H1 (cell line): ENCODE data around the gene TMEM163. TPM values are rescaled to one million over a fixed set of nuclear protein-coding genes. Genes with fewer than 3 reads are reported as not detected.

Experiments used
- CTCF ChIA-PET: fragments of 300-600 bp; sonication (Branson Sonifier 250); formaldehyde crosslinking; loops from one replicate; lab custom pipeline; 2021; ENCODE audit not compliant: partially characterized antibody; lab: Charles Lee
- POLR2A ChIA-PET: fragments of 300-600 bp; sonication (Branson Sonifier 250); formaldehyde crosslinking; loops from one replicate; lab custom pipeline; 2021; ENCODE audit warnings: inconsistent platforms; ENCODE audit not compliant: partially characterized antibody; lab: Charles Lee
- DNase-seq, 2 experiments: peaks; one replicate each; pipeline versions ENCODE4 v3.0.0 to v3.0.0-alpha.2; 2010 to 2022; ENCODE audit warnings: low spot score in 2 of 2, low read depth in 1 of 2, mixed read lengths in 1 of 2
- FAIRE-seq: peaks from 2 replicates; lab custom pipeline; 2011; peaks lifted over from hg19 to GRCh38; lab: Jason Lieb, UNC
- H2AFZ ChIP-seq: 2 replicates; pipeline ENCODE4 v1.8.1; 2012; ENCODE audit warnings: low read length, inconsistent platforms
- H2AK5ac ChIP-seq: 2 replicates; pipeline ENCODE4 v1.6.1; 2013; ENCODE audit warnings: low read depth, low read length
- H2BK120ac ChIP-seq: replicated peaks from 2 replicates; pipeline ENCODE3; 2013; ENCODE audit warnings: low read depth, low read length, inconsistent platforms
- H2BK12ac ChIP-seq: 2 replicates; pipeline ENCODE4 v1.6.1; 2013; ENCODE audit warnings: low read depth, low read length
- H2BK15ac ChIP-seq: 2 replicates; pipeline ENCODE4 v1.6.1; 2013; ENCODE audit warnings: low read length
- H2BK20ac ChIP-seq: 2 replicates; pipeline ENCODE4 v1.6.1; 2013; ENCODE audit warnings: low read length
- H2BK5ac ChIP-seq: 2 replicates; pipeline ENCODE4 v1.6.1; 2013; ENCODE audit warnings: low read depth, low read length
- H3K14ac ChIP-seq: 2 replicates; pipeline ENCODE4 v1.6.1; 2013; ENCODE audit warnings: inconsistent platforms; ENCODE audit not compliant: insufficient read length
- H3K18ac ChIP-seq: 2 replicates; pipeline ENCODE4 v1.6.1; 2013; ENCODE audit warnings: low read length; ENCODE audit errors: extremely low read depth
- H3K23ac ChIP-seq: 2 replicates; pipeline ENCODE4 v1.6.1; 2013; ENCODE audit warnings: inconsistent platforms; ENCODE audit not compliant: insufficient read length
- H3K23me2 ChIP-seq: 2 replicates; pipeline ENCODE4 v1.6.1; 2013; ENCODE audit warnings: low read depth, low read length
- H3K27ac ChIP-seq: 2 replicates; pipeline ENCODE4 v1.6.1; 2011; ENCODE audit warnings: low read depth, low read length, inconsistent platforms
- H3K27me3 ChIP-seq, 4 experiments: replicated peaks in 1 of 4; 1 replicate in 1 of 4; 2 replicates in 3 of 4; pipeline versions ENCODE4 v1.6.1 to v1.8.1; 2011 to 2013; ENCODE audit warnings: low read length in 3 of 4, mild to moderate bottlenecking in 3 of 4, inconsistent platforms in 2 of 4, mixed read lengths in 2 of 4, moderate library complexity in 1 of 4; ENCODE audit not compliant: control insufficient read depth in 3 of 4, insufficient read depth in 3 of 4; ENCODE audit errors: extremely low read depth in 1 of 4
- H3K36me3 ChIP-seq, 4 experiments: 2 replicates each; pipeline versions ENCODE4 v1.6.1 to v1.8.1; 2011 to 2013; ENCODE audit warnings: mild to moderate bottlenecking in 4 of 4, low read length in 3 of 4, moderate library complexity in 2 of 4, control low read depth in 1 of 4, inconsistent platforms in 1 of 4; ENCODE audit not compliant: insufficient read depth in 4 of 4, control insufficient read depth in 2 of 4
- H3K4ac ChIP-seq: replicated peaks from 2 replicates; pipeline ENCODE3; 2013; ENCODE audit warnings: low read length, low read depth, mixed read lengths, inconsistent platforms; ENCODE audit not compliant: insufficient read length
- H3K4me1 ChIP-seq, 4 experiments: replicated peaks in 1 of 4; 1 replicate in 1 of 4; 2 replicates in 3 of 4; pipeline versions ENCODE4 v1.6.1 to v1.8.1; 2011 to 2013; ENCODE audit warnings: low read length in 3 of 4, inconsistent platforms in 2 of 4, mixed read lengths in 1 of 4; ENCODE audit not compliant: insufficient read depth in 4 of 4, control insufficient read depth in 3 of 4
- H3K4me2 ChIP-seq, 2 experiments: 2 replicates each; pipeline versions ENCODE4 v1.6.1 to v1.8.1; 2011 to 2013; ENCODE audit warnings: low read depth in 2 of 2, low read length in 2 of 2, control low read depth in 1 of 2, inconsistent platforms in 1 of 2, mild to moderate bottlenecking in 1 of 2; ENCODE audit not compliant: insufficient read depth in 1 of 2
- H3K4me3 ChIP-seq, 4 experiments: fragments of 200-600, 300-600 bp in 1 of 4; sonication (generic), shearing (Covaris generic), sonication (Bioruptor Twin) in 1 of 4; 2 replicates each; pipeline versions ENCODE4 v1.5.1 to v1.8.1; 2011 to 2016; ENCODE audit warnings: low read length in 4 of 4, low read depth in 3 of 4, control low read depth in 2 of 4, inconsistent platforms in 2 of 4, mild to moderate bottlenecking in 2 of 4, mixed read lengths in 1 of 4, moderate library complexity in 1 of 4; ENCODE audit not compliant: insufficient read depth in 2 of 4; ENCODE audit errors: extremely low read depth in 1 of 4
- H3K56ac ChIP-seq: replicated peaks from 2 replicates; pipeline ENCODE3; 2013; ENCODE audit warnings: low read depth, mild to moderate bottlenecking, mixed read lengths, low read length, inconsistent platforms; ENCODE audit not compliant: insufficient read length
- H3K79me1 ChIP-seq: 2 replicates; pipeline ENCODE4 v1.6.1; 2013; ENCODE audit warnings: low read depth, low read length, control low read depth
- H3K79me2 ChIP-seq, 2 experiments: 2 replicates each; pipeline versions ENCODE4 v1.6.1 to v1.8.1; 2012 to 2013; ENCODE audit warnings: low read length in 2 of 2, mild to moderate bottlenecking in 2 of 2, inconsistent platforms in 1 of 2; ENCODE audit not compliant: insufficient read depth in 2 of 2, control insufficient read depth in 1 of 2
- H3K9ac ChIP-seq, 4 experiments: replicated peaks in 1 of 4; 1 replicate in 1 of 4; 2 replicates in 3 of 4; pipeline versions ENCODE4 v1.6.1 to v1.8.1; 2011 to 2013; ENCODE audit warnings: low read depth in 3 of 4, low read length in 3 of 4, control low read depth in 2 of 4, mild to moderate bottlenecking in 2 of 4, moderate library complexity in 2 of 4, inconsistent platforms in 1 of 4; ENCODE audit errors: extremely low read depth in 1 of 4
- H3K9me3 ChIP-seq, 2 experiments: 2 replicates each; pipeline versions ENCODE4 v1.6.1 to v1.8.1; 2012 to 2013; ENCODE audit warnings: mild to moderate bottlenecking in 2 of 2, moderate library complexity in 2 of 2, control low read depth in 1 of 2, inconsistent platforms in 1 of 2, low read depth in 1 of 2, low read length in 1 of 2, mixed read lengths in 1 of 2; ENCODE audit not compliant: insufficient read depth in 2 of 2
- H4K20me1 ChIP-seq, 2 experiments: replicated peaks in 1 of 2; 2 replicates each; pipeline versions ENCODE3 to v1.8.1; 2011 to 2013; ENCODE audit warnings: inconsistent platforms in 2 of 2, low read length in 2 of 2, mild to moderate bottlenecking in 1 of 2; ENCODE audit not compliant: insufficient read depth in 2 of 2, control insufficient read depth in 1 of 2
- H4K5ac ChIP-seq: 2 replicates; pipeline ENCODE4 v1.6.1; 2013; ENCODE audit warnings: low read length, low read depth, mixed read lengths, inconsistent platforms; ENCODE audit not compliant: insufficient read length
- H4K8ac ChIP-seq: 2 replicates; pipeline ENCODE4 v1.8.0; 2013; ENCODE audit warnings: mild to moderate bottlenecking, moderate library complexity, low read length, inconsistent platforms; ENCODE audit not compliant: insufficient read depth; ENCODE audit errors: extremely low read depth
- H4K91ac ChIP-seq: replicated peaks from 2 replicates; pipeline ENCODE3; 2013; ENCODE audit warnings: low read length, mixed read lengths, inconsistent platforms; ENCODE audit not compliant: insufficient read length
- CBX5 ChIP-seq: fragments of 300-800, 300-1000 bp; sonication (generic); IDR thresholded peaks from 2 replicates; pipeline ENCODE4 v1.7.1; 2016; ENCODE audit warnings: antibody characterized with exemption, low read length, low read depth
- CBX8 ChIP-seq: fragments of 300-800, 300-1000 bp; sonication (generic); IDR thresholded peaks from 2 replicates; pipeline ENCODE4 v1.7.1; 2016; ENCODE audit warnings: low read depth, low read length, borderline replicate concordance
- CHD2 ChIP-seq: IDR thresholded peaks from 2 replicates; pipeline ENCODE4 v1.6.1; 2012; ENCODE audit warnings: low read length, improper control_type of control experiment
- FOSL1 ChIP-seq: IDR thresholded peaks from 2 replicates; pipeline ENCODE4 v1.6.1; 2011; ENCODE audit warnings: mild to moderate bottlenecking, low read depth, low read length, moderate library complexity; ENCODE audit not compliant: insufficient read depth
- KDM5A ChIP-seq: fragments of 200-600 bp; IDR thresholded peaks from 2 replicates; pipeline ENCODE4 v1.7.1; 2012; ENCODE audit warnings: mild to moderate bottlenecking, low read length, inconsistent platforms, mixed read lengths
- POU5F1 ChIP-seq: IDR thresholded peaks from 2 replicates; pipeline ENCODE4 v1.6.1; 2011; ENCODE audit warnings: low read depth, mild to moderate bottlenecking, low read length, moderate library complexity
- RAD21 ChIP-seq, 2 experiments: IDR thresholded peaks in 1 of 2; conservative IDR thresholded peaks in 1 of 2; 2 replicates each; pipeline ENCODE4 v1.6.1; 2011; ENCODE audit warnings: low read depth in 2 of 2, low read length in 2 of 2, improper control_type of control experiment in 1 of 2, inconsistent platforms in 1 of 2, mild to moderate bottlenecking in 1 of 2, moderate library complexity in 1 of 2
- RFX5 ChIP-seq: IDR thresholded peaks from 2 replicates; pipeline ENCODE4 v1.6.1; 2011; ENCODE audit warnings: low read depth, low read length, improper control_type of control experiment, borderline replicate concordance
- WGBS, 2 experiments: shearing (Covaris generic) in 1 of 2; methylation state at CpG; one replicate each; pipeline versions ENCODE4 v1.1.6 to v1.1.7; 2013 to 2015; ENCODE audit warnings: low lambda C conversion rate in 2 of 2, mixed read lengths in 2 of 2, inconsistent platforms in 1 of 2, low coverage in 1 of 2, missing lambda C conversion rate in 1 of 2; ENCODE audit not compliant: insufficient replicate concordance in 2 of 2, insufficient coverage in 1 of 2, insufficient read length in 1 of 2; ENCODE audit errors: extremely low coverage in 1 of 2, missing lambda C conversion rate in 1 of 2; 5-methylcytosine and 5-hydroxymethylcytosine counted together
- polyA plus RNA-seq, 7 experiments: library from polyadenylated mRNA; depleted of rRNA in 3 of 7; stranded (reverse) in 5 of 7; unstranded in 2 of 7; fragments of >200 nt in 5 of 7; fragments of 200-250 nt in 2 of 7; gene quantifications; 1 replicate in 5 of 7; 2 replicates in 1 of 7; 4 replicates in 1 of 7; pipeline versions ENCODE4 v1.2.1 to v1.2.3, GENCODE V29; 2011 to 2013; ENCODE audit warnings: missing spikeins in 2 of 7, mixed read lengths in 2 of 7
- total RNA-seq: library from RNA; stranded (reverse); fragmentation: NEBNext Ultra II Directional; extraction: Animal tissue kit (Norgen Biotek cat#: 25700); gene quantifications from 2 replicates; pipeline ENCODE4 v1.2.1, GENCODE V29; 2021

TMEM163 gene
- total and polyA plus RNA-seq, 2 of the 8 experiments (the other 6 are each of a cell fraction or from before 2014, with no cell fraction given) = 2.8 to 3.2 TPM

- H3K79me2 ChIP-seq = no peaks in the 10 kb centered on the region
- H3K18ac ChIP-seq = no peak overlapping the region
- H3K23me2 ChIP-seq = no peaks in the 10 kb centered on the region
- no peak overlapping the region for H3K4me3 ChIP-seq
- no peak overlapping the region for H2BK120ac ChIP-seq
- no peak overlapping the region for H2BK5ac ChIP-seq
- peaks cover 0 to 8% (median 0%) of the 10 kb centered on the region in 4 experiments; a peak in 1 of 7 replicates for H3K4me1 ChIP-seq
- no peak overlapping the region for H3K4ac ChIP-seq
- H2BK15ac ChIP-seq = no peak overlapping the region
- H4K8ac ChIP-seq = no peak overlapping the region
- no peaks in the 10 kb centered on the region for H3K9me3 ChIP-seq
- H3K27me3 ChIP-seq = no peaks in the 10 kb centered on the region
- no peak overlapping the region for H3K14ac ChIP-seq
- ChIA-PET CTCF (interaction anchor here (0.7 to 1.8 kb wide), 3 partner anchors 34 to 245 kb away, joined by 3 to 13 read pairs (median 7); no protein-coding TSS in a partner anchor), POLR2A (no interaction called here)
- H4K5ac ChIP-seq = no peak overlapping the region
- no peak overlapping the region for H3K23ac ChIP-seq
- H3K27ac ChIP-seq = no peak overlapping the region
- H2BK12ac ChIP-seq = no peak overlapping the region
- H3K36me3 ChIP-seq = peaks cover 0 to 5% (median 0%) of the 10 kb centered on the region in 4 experiments; a peak in 1 of 8 replicates
- no peak overlapping the region for H2AFZ ChIP-seq
- H2AK5ac ChIP-seq = no peak overlapping the region
- H4K91ac ChIP-seq = no peak overlapping the region
- DNase-seq (no peak), FAIRE-seq (no peak)
- no peaks in the 10 kb centered on the region for H3K79me1 ChIP-seq
- no peak overlapping the region for H2BK20ac ChIP-seq
- no peak overlapping the region for H3K56ac ChIP-seq
- 93% methylated on average over 2 of the region's 2 CpGs; no CpG with 5 or more reads in 1 of the 2 experiments for WGBS, 2 experiments
- H3K9ac ChIP-seq = no peak overlapping the region
- peaks cover 0 to 2% of the 10 kb centered on the region in 2 experiments for H4K20me1 ChIP-seq
- H3K4me2 ChIP-seq = no peak overlapping the region
- no peak for TF ChIP-seq CBX8
- TF ChIP-seq KDM5A = no peak
- no peak for TF ChIP-seq POU5F1
- no peak for TF ChIP-seq FOSL1
- no peak for TF ChIP-seq RFX5
- TF ChIP-seq RAD21 (IDR thresholded peaks at IDR 0.05 in 1 of 2, conservative IDR thresholded peaks at IDR 0.05 in 1 of 2; ENCODE audit: low read depth in 2 of 2, low read length in 2 of 2) = no peak
- TF ChIP-seq CBX5 = no peak
- no peak for TF ChIP-seq CHD2
Measured at GRCh38 chr2:134416018-134416417, 302.8 kb downstream of the TMEM163 start.
